Endothelial cell of umbilical vein (primary cell): Measurements from ENCODE around the gene CANT1. TPM values are rescaled to one million over a fixed set of nuclear protein-coding genes. Genes with fewer than 3 reads are reported as not detected.
A peak's percentile ranks its signal among the peaks of the same experiment; 100 is the strongest.

Source experiments
- BruUV-seq: library from RNA; stranded (reverse); fragments of 400-500 nt; replicated peaks from 2 replicates; lab custom pipeline; 2021; lab: Mats Ljungman, UMichigan
- CTCF ChIA-PET: fragments of 300-600, 350-600 bp; sonication (Branson Sonifier 250); formaldehyde crosslinking; loops from one replicate; lab custom pipeline; 2021; ENCODE audit warnings: antibody characterized with exemption, inconsistent platforms; lab: Charles Lee
- POLR2A ChIA-PET: fragments of 300-600, 350-600 bp; sonication (Branson Sonifier 250); formaldehyde crosslinking; loops from one replicate; lab custom pipeline; 2021; ENCODE audit warnings: antibody characterized with exemption, inconsistent platforms; lab: Charles Lee
- DNase-seq: peaks from one replicate; pipeline ENCODE4 v3.0.0-alpha.2; 2011; ENCODE audit warnings: low read depth, low spot score
- FAIRE-seq: peaks from 2 replicates; lab custom pipeline; 2011; peaks lifted over from hg19 to GRCh38; lab: Jason Lieb, UNC
- H2AFZ ChIP-seq: 2 replicates; pipeline ENCODE4 v1.6.0; 2012; ENCODE audit warnings: low read depth, low read length, control low read depth, inconsistent platforms
- H3K27ac ChIP-seq: 2 replicates; pipeline ENCODE4 v1.5.1; 2011; ENCODE audit warnings: low read depth, mild to moderate bottlenecking, control low read depth, low read length, moderate library complexity; ENCODE audit not compliant: insufficient read depth
- H3K27me3 ChIP-seq, 2 experiments: 2 replicates each; pipeline versions ENCODE4 v1.6.0 to v1.6.1; 2011; ENCODE audit warnings: low read length in 2 of 2, mixed read lengths in 1 of 2; ENCODE audit not compliant: control insufficient read depth in 2 of 2, insufficient read depth in 2 of 2
- H3K36me3 ChIP-seq, 2 experiments: 2 replicates in 1 of 2; 3 replicates in 1 of 2; pipeline ENCODE4 v1.5.1; 2011; ENCODE audit warnings: low read length in 2 of 2, mild to moderate bottlenecking in 1 of 2, moderate library complexity in 1 of 2; ENCODE audit not compliant: control insufficient read depth in 2 of 2, insufficient read depth in 2 of 2; ENCODE audit errors: extremely low read depth in 1 of 2
- H3K4me1 ChIP-seq: 3 replicates; pipeline ENCODE4 v1.5.1; 2011; ENCODE audit warnings: mild to moderate bottlenecking, low read length; ENCODE audit not compliant: control insufficient read depth, insufficient read depth; ENCODE audit errors: extremely low read depth
- H3K4me2 ChIP-seq: 2 replicates; pipeline ENCODE4 v1.6.1; 2011; ENCODE audit warnings: low read length, control low read depth, mixed read lengths; ENCODE audit not compliant: insufficient read depth
- H3K4me3 ChIP-seq, 3 experiments: fragments of 200-600 bp in 1 of 3; sonication (generic), shearing (Covaris generic) in 1 of 3; replicated peaks in 1 of 3; 2 replicates each; pipeline ENCODE4 v1.5.1; 2011 to 2016; ENCODE audit warnings: control low read depth in 3 of 3, low read length in 3 of 3, mild to moderate bottlenecking in 2 of 3, inconsistent platforms in 1 of 3, low read depth in 1 of 3, moderate library complexity in 1 of 3; ENCODE audit not compliant: insufficient read depth in 1 of 3
- H3K79me2 ChIP-seq: 2 replicates; pipeline ENCODE4 v1.6.0; 2012; ENCODE audit warnings: low read length, inconsistent platforms; ENCODE audit not compliant: control insufficient read depth, insufficient read depth
- H3K9ac ChIP-seq: replicated peaks from 2 replicates; pipeline ENCODE3; 2011; ENCODE audit warnings: low read length, control low read depth; ENCODE audit not compliant: insufficient read depth; ENCODE audit errors: extremely low read depth
- H3K9me1 ChIP-seq: replicated peaks from 3 replicates; pipeline ENCODE4 v1.6.0; 2011; ENCODE audit warnings: mild to moderate bottlenecking, low read length; ENCODE audit not compliant: control insufficient read depth, insufficient read depth; ENCODE audit errors: extremely low read depth
- H3K9me3 ChIP-seq: replicated peaks from 2 replicates; pipeline ENCODE4 v1.5.1; 2012; ENCODE audit warnings: low read length, inconsistent platforms; ENCODE audit not compliant: control insufficient read depth, insufficient read depth
- H4K20me1 ChIP-seq: replicated peaks from 2 replicates; pipeline ENCODE3; 2011; ENCODE audit warnings: mild to moderate bottlenecking, low read length; ENCODE audit not compliant: control insufficient read depth, insufficient read depth; ENCODE audit errors: extremely low read depth
- CTCF ChIP-seq, 2 donors: IDR thresholded peaks; 1 replicate in 1 of 2; 2 replicates in 1 of 2; pipeline ENCODE4 v1.5.1; 2011; ENCODE audit warnings: low read length in 2 of 2, mild to moderate bottlenecking in 2 of 2, moderate library complexity in 2 of 2, control low read depth in 1 of 2, inconsistent platforms in 1 of 2, low read depth in 1 of 2; ENCODE audit not compliant: insufficient read depth in 1 of 2; ENCODE audit errors: extremely low read depth in 1 of 2
- EZH2 ChIP-seq: IDR thresholded peaks from 2 replicates; pipeline ENCODE4 v1.6.1; 2012; ENCODE audit warnings: borderline replicate concordance, low read depth, mild to moderate bottlenecking, moderate library complexity, low read length, inconsistent platforms; ENCODE audit not compliant: severe bottlenecking
- FOS ChIP-seq: IDR thresholded peaks from 2 replicates; pipeline ENCODE4 v1.6.1; 2011; ENCODE audit warnings: mild to moderate bottlenecking, low read length, moderate library complexity, borderline replicate concordance; ENCODE audit not compliant: insufficient read depth
- GATA2 ChIP-seq: IDR thresholded peaks from 2 replicates; pipeline ENCODE4 v1.7.0; 2011; ENCODE audit warnings: low read depth, mild to moderate bottlenecking, moderate library complexity, mixed read lengths, low read length; ENCODE audit not compliant: insufficient read length, insufficient read depth
- JUN ChIP-seq: IDR thresholded peaks from 2 replicates; pipeline ENCODE4 v1.6.1; 2011; ENCODE audit warnings: borderline replicate concordance, low read depth; ENCODE audit not compliant: insufficient read length, insufficient read depth
- MAX ChIP-seq: IDR thresholded peaks from 2 replicates; pipeline ENCODE4 v1.6.1; 2011; ENCODE audit not compliant: insufficient read depth, insufficient read length
- MYC ChIP-seq: IDR thresholded peaks from one replicate; pipeline ENCODE4 v1.6.1; 2011; ENCODE audit warnings: mild to moderate bottlenecking, low read depth, low read length
- POLR2A ChIP-seq: IDR thresholded peaks from 2 replicates; pipeline ENCODE4 v1.6.1; 2012; ENCODE audit warnings: low read depth, mild to moderate bottlenecking, control low read depth, low read length
- POLR2AphosphoS5 ChIP-seq: IDR thresholded peaks from 2 replicates; pipeline ENCODE4 v1.6.1; 2012; ENCODE audit warnings: low read depth, mild to moderate bottlenecking, control low read depth, low read length, moderate library complexity; ENCODE audit not compliant: insufficient read depth
- dilution Hi-C: fragments of 300-500 bp; cut with MboI; formaldehyde crosslinking; loops from one replicate; pipeline ENCODE4 v1.15.0; 2019; ENCODE audit warnings: low sequenced_read_pairs; ENCODE audit not compliant: extremely low pct_ligation_motif_present
- intact Hi-C: fragments of 100-400 bp; cut with micrococcal nuclease; formaldehyde crosslinking; loops from one replicate; pipeline ENCODE4 v1.10.0; 2022
- polyA plus RNA-seq, 4 experiments: library from polyadenylated mRNA; depleted of rRNA in 3 of 4; stranded (reverse) in 3 of 4; unstranded in 1 of 4; fragments of >200 nt; gene quantifications; 2 replicates each; pipeline versions ENCODE4 v1.2.1 to v1.2.3, GENCODE V29; 2011 to 2012; ENCODE audit warnings: missing spikeins in 1 of 4
- total RNA-seq: library from RNA; stranded (reverse); gene quantifications from 2 replicates; pipeline ENCODE4 v1.2.3, GENCODE V29; 2021

CANT1 gene
- total and polyA plus RNA-seq, 2 donors (not counting 3 experiments of a cell fraction or from before 2014, with no cell fraction given) = 85.0 to 93.6 TPM

GRCh38 chr17:79005063-79005861 lies 4.3 kb downstream of the CANT1 start:
- H4K20me1 ChIP-seq = no peaks in the 10 kb centered on the region
- H3K4me3 ChIP-seq = no peak overlapping the region
- H3K9ac ChIP-seq = no peak overlapping the region
- POLR2A ChIA-PET = interaction anchor here (0.6 kb wide), 1 partner anchor 17 kb away, joined by 4 read pairs; no protein-coding TSS in a partner anchor
- H2AFZ ChIP-seq = no peak overlapping the region
- FAIRE-seq = no peak
- no peaks in the 10 kb centered on the region for H3K27me3 ChIP-seq
- no peak overlapping the region for H3K4me2 ChIP-seq
- H3K27ac ChIP-seq = no peak overlapping the region
- dilution Hi-C loops = no loop called here
- H3K9me3 ChIP-seq = no peaks in the 10 kb centered on the region
- H3K4me1 ChIP-seq = peaks cover 34% of the 10 kb centered on the region
- intact Hi-C loops = no loop called here
- peak; percentile 13 for DNase-seq
- H3K79me2 ChIP-seq = peaks cover 82% of the 10 kb centered on the region
- peaks cover 3 to 9% of the 10 kb centered on the region in 2 experiments for H3K36me3 ChIP-seq
- CTCF ChIA-PET = interaction anchor here (2.4 kb wide), 1 partner anchor 10 kb away, joined by 10 read pairs; no protein-coding TSS in a partner anchor
- no TSS peak for BruUV-seq
- H3K9me1 ChIP-seq = no peaks in the 10 kb centered on the region
- TF ChIP-seq MYC = no peak
- TF ChIP-seq JUN = no peak
- TF ChIP-seq POLR2A = no peak
- TF ChIP-seq POLR2AphosphoS5 = no peak
- TF ChIP-seq EZH2 = no peak
- no peak for TF ChIP-seq MAX
- TF ChIP-seq GATA2 = no peak
- TF ChIP-seq CTCF (IDR thresholded peaks at IDR 0.05; ENCODE audit: extremely low read depth in 1 of 2, insufficient read depth in 1 of 2, low read depth in 1 of 2, low read length in 2 of 2) = no peak
- no peak for TF ChIP-seq FOS
